ENCODE data around the gene GLIPR1L2.

- TF ChIP-seq CTCF (IDR thresholded peaks at IDR 0.05) (no peak), POLR2A (IDR thresholded peaks at IDR 0.05) (peak; percentile 48), EP300 (IDR thresholded peaks at IDR 0.05) (no peak)
Observed at GRCh38 chr12:75480469-75480949, 89.6 kb downstream of the GLIPR1L2 start, which contains the start of gene GLIPR1.

Measured in ovary (tissue), 3 donors.